AG04450 (cell line): ENCODE measurements around the gene RPTOR. TPM values are rescaled to one million over a fixed set of nuclear protein-coding genes. Genes with fewer than 3 reads are reported as not detected.

ENCODE experiments used
- CTCF ChIA-PET: fragments of 300-600, 350-600 bp; formaldehyde crosslinking; extraction: SDS; loops from one replicate; lab custom pipeline; 2022; ENCODE audit warnings: antibody characterized with exemption, inconsistent platforms; lab: Charles Lee
- POLR2A ChIA-PET: fragments of 350-600 bp; formaldehyde crosslinking; extraction: SDS; loops from one replicate; lab custom pipeline; 2021; ENCODE audit warnings: antibody characterized with exemption, inconsistent platforms; lab: Yijun Ruan, JAX
- DNase-seq: peaks from one replicate; pipeline ENCODE4 v3.0.0-alpha.2; 2011; ENCODE audit warnings: low read depth, low spot score
- H3K27ac ChIP-seq: one replicate; pipeline ENCODE4 v1.5.1; 2012; ENCODE audit warnings: low read depth, low read length, control low read depth
- H3K27me3 ChIP-seq: one replicate; pipeline ENCODE4 v1.6.0; 2012; ENCODE audit warnings: low read length; ENCODE audit not compliant: control insufficient read depth, insufficient read depth
- H3K4me3 ChIP-seq: 2 replicates; pipeline ENCODE4 v1.5.1; 2011; ENCODE audit warnings: mild to moderate bottlenecking, low read depth, low read length, control low read depth
- H3K9me3 ChIP-seq: 2 replicates; pipeline ENCODE4 v1.5.1; 2012; ENCODE audit warnings: low read length; ENCODE audit not compliant: control insufficient read depth, insufficient read depth
- CTCF ChIP-seq: IDR thresholded peaks from 2 replicates; pipeline ENCODE4 v1.5.1; 2011; ENCODE audit warnings: low read depth, low read length, control low read depth, inconsistent platforms
- polyA plus RNA-seq: library from polyadenylated mRNA; depleted of rRNA; stranded (reverse); fragments of >200 nt; gene quantifications from 2 replicates; pipeline ENCODE4 v1.2.3, GENCODE V29; 2011

Gene RPTOR
- polyA plus RNA-seq, 1 experiment = 6.2 TPM

- CTCF ChIA-PET = no interaction called here
- no peak overlapping the region for H3K4me3 ChIP-seq
- no peak for DNase-seq
Measured at GRCh38 chr17:80526116-80526910, 18.3 kb upstream of the RPTOR start.

GRCh38 chr17:80527016-80527645 is 17.5 kb upstream of the RPTOR start:
- ChIA-PET CTCF (no interaction called here), POLR2A (no interaction called here)
- peaks cover 9% of the 10 kb centered on the region for H3K27me3 ChIP-seq
- no peak for TF ChIP-seq CTCF
- no peak overlapping the region for H3K27ac ChIP-seq
- peaks cover 9% of the 10 kb centered on the region for H3K9me3 ChIP-seq
- no peak for DNase-seq
- no peak overlapping the region for H3K4me3 ChIP-seq

More at GRCh38 chr17:80526116-80526910, 18.3 kb upstream of the RPTOR start:
- TF ChIP-seq CTCF = no peak
- H3K9me3 ChIP-seq = peaks cover 9% of the 10 kb centered on the region
- H3K27ac ChIP-seq = no peak overlapping the region
- peaks cover 9% of the 10 kb centered on the region for H3K27me3 ChIP-seq
- POLR2A ChIA-PET = no interaction called here

- no peak overlapping the region for H3K4me3 ChIP-seq
- ChIA-PET POLR2A (interaction anchor here (1.5 kb wide), 1 partner anchor 12 kb away, joined by 3 read pairs; no protein-coding TSS in a partner anchor), CTCF (interaction anchor here (1.0 kb wide), 1 partner anchor 47 kb away, joined by 3 read pairs; no protein-coding TSS in a partner anchor)
- H3K27me3 ChIP-seq = peaks cover 4% of the 10 kb centered on the region
- DNase-seq = no peak
- no peak for TF ChIP-seq CTCF
- H3K27ac ChIP-seq = no peak overlapping the region
- peaks cover 3% of the 10 kb centered on the region; the same call in 1 of the 2 replicates for H3K9me3 ChIP-seq
Measured at GRCh38 chr17:80528536-80528935, 16.1 kb upstream of the RPTOR start.

GRCh38 chr17:80529104-80529903 is 15.3 kb upstream of the RPTOR start:
- CTCF ChIA-PET = interaction anchor here (0.6 to 1.0 kb wide), 4 partner anchors 9 to 446 kb away, joined by 3 to 5 read pairs (median 3); no protein-coding TSS in a partner anchor
- H3K27ac ChIP-seq = no peak overlapping the region
- H3K9me3 ChIP-seq = peaks cover 3% of the 10 kb centered on the region; the same call in 1 of the 2 replicates
- H3K27me3 ChIP-seq = peaks cover 4% of the 10 kb centered on the region
- no peak for TF ChIP-seq CTCF
- POLR2A ChIA-PET = interaction anchor here (0.6 to 1.6 kb wide), 3 partner anchors 11 to 75 kb away, joined by 3 to 4 read pairs (median 3); no protein-coding TSS in a partner anchor
- H3K4me3 ChIP-seq = no peak overlapping the region
- DNase-seq = no peak
